Calu3 (cell line): ENCODE data around the gene C7orf33. TPM values are rescaled to one million over a fixed set of nuclear protein-coding genes. Genes with fewer than 3 reads are reported as not detected.

ENCODE experiments used
- BruUV-seq: library from RNA; stranded (reverse); fragments of 400-500 nt; replicated peaks from 2 replicates; lab custom pipeline; 2021; lab: Mats Ljungman, UMichigan
- CTCF ChIA-PET: fragments of 300-600 bp; sonication (Branson Sonifier 250); formaldehyde crosslinking; loops from one replicate; lab custom pipeline; 2022; ENCODE audit warnings: antibody characterized with exemption; lab: Charles Lee
- DNase-seq: peaks from one replicate; pipeline ENCODE4 v3.0.0; 2022
- H3K27ac Mint-ChIP-seq: one replicate; pipeline ENCODE4 v1.8.0; 2022; ENCODE audit warnings: mixed read lengths; ENCODE audit not compliant: unreplicated experiment
- H3K27me3 Mint-ChIP-seq: one replicate; pipeline ENCODE4 v1.8.0; 2022; ENCODE audit warnings: mixed read lengths; ENCODE audit not compliant: unreplicated experiment
- H3K36me3 Mint-ChIP-seq: one replicate; pipeline ENCODE4 v1.8.0; 2022; ENCODE audit warnings: mild to moderate bottlenecking, moderate library complexity, mixed read lengths; ENCODE audit not compliant: insufficient read depth, unreplicated experiment
- H3K4me1 Mint-ChIP-seq: one replicate; pipeline ENCODE4 v1.8.0; 2022; ENCODE audit warnings: mild to moderate bottlenecking, low read depth, mixed read lengths; ENCODE audit not compliant: unreplicated experiment
- H3K4me3 Mint-ChIP-seq: one replicate; pipeline ENCODE4 v1.8.0; 2022; ENCODE audit warnings: mild to moderate bottlenecking, low read depth, moderate library complexity, mixed read lengths; ENCODE audit not compliant: unreplicated experiment
- H3K9me3 Mint-ChIP-seq: one replicate; pipeline ENCODE4 v1.8.0; 2022; ENCODE audit warnings: low read depth, mixed read lengths; ENCODE audit not compliant: unreplicated experiment
- intact Hi-C: fragments of 100-400 bp; cut with micrococcal nuclease; formaldehyde crosslinking; loops from one replicate; pipeline ENCODE4 v1.10.0; 2022; ENCODE audit not compliant: unreplicated experiment
- total RNA-seq: library from RNA; stranded (reverse); gene quantifications from 2 replicates; pipeline ENCODE4 v1.2.3, GENCODE V29; 2022
- TF ChIP-seq, protein P1 (sequence below): fragments of 200-600 bp; IDR thresholded peaks from one replicate; pipeline ENCODE4 v1.8.0; 2022; ENCODE audit warnings: antibody characterized with exemption; ENCODE audit not compliant: unreplicated experiment

C7orf33 gene
- total RNA-seq, 1 experiment from 2014 or later = not detected

GRCh38 chr7:148637094-148637493 is 46.5 kb downstream of the C7orf33 start:
- CTCF ChIA-PET = no interaction called here
- H3K4me3 Mint-ChIP-seq = no peak overlapping the region
- no peaks in the 10 kb centered on the region for H3K9me3 Mint-ChIP-seq
- peaks cover 23% of the 10 kb centered on the region for H3K27me3 Mint-ChIP-seq
- no peaks in the 10 kb centered on the region for H3K4me1 Mint-ChIP-seq
- no peaks in the 10 kb centered on the region for H3K36me3 Mint-ChIP-seq
- BruUV-seq = no TSS peak
- intact Hi-C loops = no loop called here
- no peak for DNase-seq
- TF ChIP-seq, protein P1, sequence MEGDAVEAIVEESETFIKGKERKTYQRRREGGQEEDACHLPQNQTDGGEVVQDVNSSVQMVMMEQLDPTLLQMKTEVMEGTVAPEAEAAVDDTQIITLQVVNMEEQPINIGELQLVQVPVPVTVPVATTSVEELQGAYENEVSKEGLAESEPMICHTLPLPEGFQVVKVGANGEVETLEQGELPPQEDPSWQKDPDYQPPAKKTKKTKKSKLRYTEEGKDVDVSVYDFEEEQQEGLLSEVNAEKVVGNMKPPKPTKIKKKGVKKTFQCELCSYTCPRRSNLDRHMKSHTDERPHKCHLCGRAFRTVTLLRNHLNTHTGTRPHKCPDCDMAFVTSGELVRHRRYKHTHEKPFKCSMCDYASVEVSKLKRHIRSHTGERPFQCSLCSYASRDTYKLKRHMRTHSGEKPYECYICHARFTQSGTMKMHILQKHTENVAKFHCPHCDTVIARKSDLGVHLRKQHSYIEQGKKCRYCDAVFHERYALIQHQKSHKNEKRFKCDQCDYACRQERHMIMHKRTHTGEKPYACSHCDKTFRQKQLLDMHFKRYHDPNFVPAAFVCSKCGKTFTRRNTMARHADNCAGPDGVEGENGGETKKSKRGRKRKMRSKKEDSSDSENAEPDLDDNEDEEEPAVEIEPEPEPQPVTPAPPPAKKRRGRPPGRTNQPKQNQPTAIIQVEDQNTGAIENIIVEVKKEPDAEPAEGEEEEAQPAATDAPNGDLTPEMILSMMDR = no peak
- H3K27ac Mint-ChIP-seq = no peak overlapping the region

DNA sequence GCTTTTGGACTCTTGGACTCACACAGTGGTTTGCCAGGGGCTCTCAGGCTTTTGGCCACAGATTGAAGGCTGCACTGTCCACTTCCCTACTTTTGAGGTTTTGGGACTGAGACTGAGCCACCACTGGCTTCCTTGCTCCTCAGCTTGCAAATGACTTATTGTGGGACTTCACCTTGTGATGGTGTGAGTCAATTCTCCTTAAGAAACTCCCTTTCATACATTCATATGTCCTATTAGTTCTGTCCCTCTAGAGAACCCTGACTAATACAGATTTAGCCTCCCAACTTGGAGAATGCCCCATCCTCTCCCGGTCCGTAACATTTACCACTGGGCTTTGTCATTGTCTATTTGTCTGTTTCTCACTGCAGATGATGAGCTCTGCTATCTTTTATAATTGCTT is 55.3 kb downstream of the C7orf33 start:
- H3K27ac Mint-ChIP-seq = no peak overlapping the region
- H3K36me3 Mint-ChIP-seq = no peaks in the 10 kb centered on the region
- DNase-seq = no peak
- no peaks in the 10 kb centered on the region for H3K9me3 Mint-ChIP-seq
- BruUV-seq = no TSS peak
- H3K4me1 Mint-ChIP-seq = peaks cover 12% of the 10 kb centered on the region
- intact Hi-C loops = no loop called here
- H3K4me3 Mint-ChIP-seq = no peak overlapping the region
- no peaks in the 10 kb centered on the region for H3K27me3 Mint-ChIP-seq
- TF ChIP-seq, protein P1 = no peak
- CTCF ChIA-PET = no interaction called here

GRCh38 chr7:148650232-148650858 is 59.8 kb downstream of the C7orf33 start:
- Mint-ChIP-seq H3K9me3 (no peaks in the 10 kb centered on the region), H3K27me3 (no peaks in the 10 kb centered on the region), H3K27ac (no peak overlapping the region), H3K36me3 (no peaks in the 10 kb centered on the region), H3K4me3 (no peak overlapping the region), H3K4me1 (peaks cover 19% of the 10 kb centered on the region)
- TF ChIP-seq, protein P1 = no peak
- BruUV-seq = no TSS peak
- intact Hi-C loops = no loop called here
- CTCF ChIA-PET = no interaction called here
- DNase-seq = no peak

GRCh38 chr7:148652773-148653172 is 62.2 kb downstream of the C7orf33 start:
- TF ChIP-seq, protein P1 = no peak
- BruUV-seq = no TSS peak
- H3K4me1 Mint-ChIP-seq = peaks cover 19% of the 10 kb centered on the region
- no peaks in the 10 kb centered on the region for H3K36me3 Mint-ChIP-seq
- H3K4me3 Mint-ChIP-seq = no peak overlapping the region
- DNase-seq = no peak
- CTCF ChIA-PET = no interaction called here
- no peaks in the 10 kb centered on the region for H3K27me3 Mint-ChIP-seq
- no peak overlapping the region for H3K27ac Mint-ChIP-seq
- no peaks in the 10 kb centered on the region for H3K9me3 Mint-ChIP-seq
- intact Hi-C loops = no loop called here
